ENCODE results near the gene KIFC1. TPM values are rescaled to one million over a fixed set of nuclear protein-coding genes. Genes with fewer than 3 reads are reported as not detected.

KIFC1 gene
- total RNA-seq, 1 experiment from 2014 or later = 65.3 TPM

DNA sequence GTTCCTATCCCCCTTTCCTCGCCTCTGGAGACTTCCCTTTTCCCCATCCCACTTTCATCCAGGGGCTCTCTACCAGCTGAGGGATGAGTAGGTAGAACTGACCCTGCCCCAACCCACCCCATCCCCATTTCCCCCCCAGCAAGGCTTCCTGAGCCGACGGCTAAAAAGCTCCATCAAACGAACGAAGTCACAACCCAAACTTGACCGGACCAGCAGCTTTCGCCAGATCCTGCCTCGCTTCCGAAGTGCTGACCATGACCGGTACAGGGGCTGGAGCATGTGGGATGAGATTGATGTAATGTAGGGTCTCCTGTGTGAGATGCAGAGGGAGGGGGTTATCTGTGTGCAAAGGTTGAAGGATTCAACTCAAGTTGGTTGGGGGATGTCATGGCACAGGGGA, 40.9 kb downstream of the KIFC1 start:
- Mint-ChIP-seq H3K9me3 (ENCODE audit: unreplicated experiment) (no peaks in the 10 kb centered on the region), H3K27ac (ENCODE audit: unreplicated experiment) (peak overlapping the region; percentile 75), H3K4me3 (ENCODE audit: unreplicated experiment) (peak overlapping the region; percentile 7), H3K4me1 (ENCODE audit: low read depth, unreplicated experiment) (peaks cover 25% of the 10 kb centered on the region), H3K27me3 (ENCODE audit: insufficient read depth, unreplicated experiment) (no peaks in the 10 kb centered on the region), H3K36me3 (ENCODE audit: insufficient read depth, unreplicated experiment) (peaks cover 7% of the 10 kb centered on the region)
- intact Hi-C loops (cut with micrococcal nuclease; ENCODE audit: unreplicated experiment) = no loop called here
- no TSS peak for BruUV-seq (replicated peaks)
- Histone ChIP-seq H3K9me3 (no peaks in the 10 kb centered on the region), H3K36me3 (ENCODE audit: control insufficient read depth, insufficient read depth, low read length) (no peaks in the 10 kb centered on the region), H3K27me3 (replicated peaks; ENCODE audit: control insufficient read depth, insufficient read depth, low read length) (no peaks in the 10 kb centered on the region), H3K4me1 (peaks cover 45% of the 10 kb centered on the region), H3K4me3 (ENCODE audit: low read depth, low read length) (no peak overlapping the region)
- CTCF ChIA-PET = no interaction called here
- no peak for DNase-seq
- TF ChIP-seq, protein P1, sequence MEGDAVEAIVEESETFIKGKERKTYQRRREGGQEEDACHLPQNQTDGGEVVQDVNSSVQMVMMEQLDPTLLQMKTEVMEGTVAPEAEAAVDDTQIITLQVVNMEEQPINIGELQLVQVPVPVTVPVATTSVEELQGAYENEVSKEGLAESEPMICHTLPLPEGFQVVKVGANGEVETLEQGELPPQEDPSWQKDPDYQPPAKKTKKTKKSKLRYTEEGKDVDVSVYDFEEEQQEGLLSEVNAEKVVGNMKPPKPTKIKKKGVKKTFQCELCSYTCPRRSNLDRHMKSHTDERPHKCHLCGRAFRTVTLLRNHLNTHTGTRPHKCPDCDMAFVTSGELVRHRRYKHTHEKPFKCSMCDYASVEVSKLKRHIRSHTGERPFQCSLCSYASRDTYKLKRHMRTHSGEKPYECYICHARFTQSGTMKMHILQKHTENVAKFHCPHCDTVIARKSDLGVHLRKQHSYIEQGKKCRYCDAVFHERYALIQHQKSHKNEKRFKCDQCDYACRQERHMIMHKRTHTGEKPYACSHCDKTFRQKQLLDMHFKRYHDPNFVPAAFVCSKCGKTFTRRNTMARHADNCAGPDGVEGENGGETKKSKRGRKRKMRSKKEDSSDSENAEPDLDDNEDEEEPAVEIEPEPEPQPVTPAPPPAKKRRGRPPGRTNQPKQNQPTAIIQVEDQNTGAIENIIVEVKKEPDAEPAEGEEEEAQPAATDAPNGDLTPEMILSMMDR (IDR thresholded peaks at IDR 0.05; ENCODE audit: insufficient read depth in 1 of 2, low read depth in 1 of 2, low read length in 1 of 2, severe bottlenecking in 1 of 2, unreplicated experiment in 1 of 2) = no peak
- POLR2A ChIA-PET = interaction anchor here (1.0 kb wide), 1 partner anchor 21 kb away, joined by 3 read pairs; no protein-coding TSS in a partner anchor

DNA sequence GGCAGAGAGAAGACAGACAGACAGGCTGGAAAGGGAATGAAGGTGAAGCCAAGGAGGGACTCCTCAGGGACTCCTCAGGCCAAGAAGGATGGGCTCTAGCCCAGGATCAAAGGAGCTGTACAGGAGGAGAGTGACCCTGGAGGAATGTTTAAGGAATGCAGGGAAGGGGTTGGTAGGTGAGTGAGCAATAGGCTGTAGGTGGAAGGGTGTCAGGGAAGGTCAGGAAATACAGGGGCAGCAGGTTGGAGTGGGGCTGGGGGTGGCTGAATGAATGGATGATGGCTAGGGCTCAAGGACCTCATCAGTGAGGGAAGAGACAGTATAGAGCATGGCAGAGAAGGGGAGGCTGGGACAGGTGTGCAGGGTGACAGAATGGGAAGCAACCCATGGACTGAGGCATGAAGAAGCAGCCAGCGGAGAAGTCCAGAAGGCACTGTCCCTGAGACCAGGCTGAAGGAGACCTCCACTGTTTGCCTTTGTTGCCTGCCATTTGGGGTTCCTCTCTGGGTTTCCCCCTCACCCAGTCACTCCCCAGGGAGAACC, 41.4 kb downstream of the KIFC1 start:
- peak overlapping the region; percentile 75 for H3K27ac Mint-ChIP-seq (ENCODE audit: unreplicated experiment)
- TF ChIP-seq, protein P1 (IDR thresholded peaks at IDR 0.05; ENCODE audit: insufficient read depth in 1 of 2, low read depth in 1 of 2, low read length in 1 of 2, severe bottlenecking in 1 of 2, unreplicated experiment in 1 of 2) = no peak
- no peaks in the 10 kb centered on the region for H3K36me3 ChIP-seq (ENCODE audit: control insufficient read depth, insufficient read depth, low read length)
- H3K9me3 Mint-ChIP-seq (ENCODE audit: unreplicated experiment) = no peaks in the 10 kb centered on the region
- H3K9me3 ChIP-seq = no peaks in the 10 kb centered on the region
- peaks cover 9% of the 10 kb centered on the region for H3K36me3 Mint-ChIP-seq (ENCODE audit: insufficient read depth, unreplicated experiment)
- ChIA-PET CTCF (no interaction called here), POLR2A (interaction anchor here (1.0 kb wide), 1 partner anchor 21 kb away, joined by 3 read pairs; no protein-coding TSS in a partner anchor)
- peak overlapping the region; percentile 7 for H3K4me3 Mint-ChIP-seq (ENCODE audit: unreplicated experiment)
- intact Hi-C loops (cut with micrococcal nuclease; ENCODE audit: unreplicated experiment) = no loop called here
- H3K4me1 Mint-ChIP-seq (ENCODE audit: low read depth, unreplicated experiment) = peaks cover 25% of the 10 kb centered on the region
- no peak overlapping the region for H3K4me3 ChIP-seq (ENCODE audit: low read depth, low read length)
- peak; percentile 46 to 58 for DNase-seq
- no peaks in the 10 kb centered on the region for H3K27me3 Mint-ChIP-seq (ENCODE audit: insufficient read depth, unreplicated experiment)
- peaks cover 45% of the 10 kb centered on the region for H3K4me1 ChIP-seq
- no TSS peak for BruUV-seq (replicated peaks)
- no peaks in the 10 kb centered on the region for H3K27me3 ChIP-seq (replicated peaks; ENCODE audit: control insufficient read depth, insufficient read depth, low read length)

GRCh38 chr6:33433544-33434191, 42.0 kb downstream of the KIFC1 start:
- no peaks in the 10 kb centered on the region for H3K9me3 Mint-ChIP-seq (ENCODE audit: unreplicated experiment)
- peaks cover 9% of the 10 kb centered on the region for H3K36me3 Mint-ChIP-seq (ENCODE audit: insufficient read depth, unreplicated experiment)
- peak overlapping the region; percentile 75 for H3K27ac Mint-ChIP-seq (ENCODE audit: unreplicated experiment)
- BruUV-seq (replicated peaks) = no TSS peak
- H3K36me3 ChIP-seq (ENCODE audit: control insufficient read depth, insufficient read depth, low read length) = no peaks in the 10 kb centered on the region
- no peak overlapping the region for H3K4me3 ChIP-seq (ENCODE audit: low read depth, low read length)
- no peaks in the 10 kb centered on the region for H3K9me3 ChIP-seq
- ChIA-PET CTCF (no interaction called here), POLR2A (interaction anchor here (0.7 to 1.0 kb wide), 2 partner anchors 20 to 246 kb away, joined by 3 read pairs; no protein-coding TSS in a partner anchor)
- TF ChIP-seq, protein P1 (IDR thresholded peaks at IDR 0.05; ENCODE audit: insufficient read depth in 1 of 2, low read depth in 1 of 2, low read length in 1 of 2, severe bottlenecking in 1 of 2, unreplicated experiment in 1 of 2) = no peak
- H3K4me3 Mint-ChIP-seq (ENCODE audit: unreplicated experiment) = no peak overlapping the region
- H3K27me3 Mint-ChIP-seq (ENCODE audit: insufficient read depth, unreplicated experiment) = no peaks in the 10 kb centered on the region
- intact Hi-C loops (cut with micrococcal nuclease; ENCODE audit: unreplicated experiment) = no loop called here
- peaks cover 40% of the 10 kb centered on the region for H3K4me1 ChIP-seq
- DNase-seq = no peak
- H3K4me1 Mint-ChIP-seq (ENCODE audit: low read depth, unreplicated experiment) = peaks cover 21% of the 10 kb centered on the region
- H3K27me3 ChIP-seq (replicated peaks; ENCODE audit: control insufficient read depth, insufficient read depth, low read length) = no peaks in the 10 kb centered on the region
